ENCODE measurements around the gene SCRN1.

DNA sequence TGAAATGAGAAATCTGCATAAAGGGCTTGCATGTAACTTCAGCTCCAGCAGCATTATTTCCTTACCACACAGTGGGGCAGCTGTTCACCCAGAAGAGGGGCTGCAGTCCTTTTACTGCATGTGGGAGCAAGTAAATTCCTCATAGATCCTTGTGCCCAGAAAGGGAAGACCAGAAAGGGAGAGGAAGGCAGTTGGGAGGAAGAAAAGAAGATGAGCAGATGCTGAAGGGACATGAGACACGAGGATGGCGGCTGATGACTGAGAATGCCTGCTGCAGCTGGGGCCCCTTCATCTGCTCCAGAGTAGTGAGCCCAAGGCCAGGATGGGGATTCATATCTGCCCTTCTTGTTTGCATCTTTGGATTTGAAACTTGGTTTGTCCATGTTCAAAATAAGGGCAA, 102.8 kb downstream of the SCRN1 start:
- no peak for TF ChIP-seq POLR2A (IDR thresholded peaks at IDR 0.05; ENCODE audit: low read depth, low read length)
- no peak for TF ChIP-seq POLR2AphosphoS5 (IDR thresholded peaks at IDR 0.05; ENCODE audit: low read depth, low read length)
- no peak for TF ChIP-seq TAF1 (IDR thresholded peaks at IDR 0.05; ENCODE audit: low read depth, low read length)
- TF ChIP-seq SPI1 (IDR thresholded peaks at IDR 0.05; ENCODE audit: low read depth, low read length): no peak
- TF ChIP-seq PAX5 (IDR thresholded peaks at IDR 0.05; ENCODE audit: insufficient read depth, low read length, severe bottlenecking): no peak
- TF ChIP-seq POU2F2 (IDR thresholded peaks at IDR 0.05; ENCODE audit: low read depth, low read length): no peak

All from GM12891 (cell line).